Endothelial cell of umbilical vein (primary cell): ENCODE results near the gene HOXA11. TPM values are rescaled to one million over a fixed set of nuclear protein-coding genes. Genes with fewer than 3 reads are reported as not detected.

Experiments used
- BruUV-seq: library from RNA; stranded (reverse); fragments of 400-500 nt; replicated peaks from 2 replicates; lab custom pipeline; 2021; lab: Mats Ljungman, UMichigan
- CTCF ChIA-PET: fragments of 300-600, 350-600 bp; sonication (Branson Sonifier 250); formaldehyde crosslinking; loops from one replicate; lab custom pipeline; 2021; ENCODE audit warnings: antibody characterized with exemption, inconsistent platforms; lab: Charles Lee
- POLR2A ChIA-PET: fragments of 300-600, 350-600 bp; sonication (Branson Sonifier 250); formaldehyde crosslinking; loops from one replicate; lab custom pipeline; 2021; ENCODE audit warnings: antibody characterized with exemption, inconsistent platforms; lab: Charles Lee
- DNase-seq: peaks from one replicate; pipeline ENCODE4 v3.0.0-alpha.2; 2011; ENCODE audit warnings: low read depth, low spot score
- FAIRE-seq: peaks from 2 replicates; lab custom pipeline; 2011; peaks lifted over from hg19 to GRCh38; lab: Jason Lieb, UNC
- H2AFZ ChIP-seq: 2 replicates; pipeline ENCODE4 v1.6.0; 2012; ENCODE audit warnings: low read depth, low read length, control low read depth, inconsistent platforms
- H3K27ac ChIP-seq: 2 replicates; pipeline ENCODE4 v1.5.1; 2011; ENCODE audit warnings: low read depth, mild to moderate bottlenecking, control low read depth, low read length, moderate library complexity; ENCODE audit not compliant: insufficient read depth
- H3K27me3 ChIP-seq, 2 experiments: 2 replicates each; pipeline versions ENCODE4 v1.6.0 to v1.6.1; 2011; ENCODE audit warnings: low read length in 2 of 2, mixed read lengths in 1 of 2; ENCODE audit not compliant: control insufficient read depth in 2 of 2, insufficient read depth in 2 of 2
- H3K36me3 ChIP-seq, 2 experiments: 2 replicates in 1 of 2; 3 replicates in 1 of 2; pipeline ENCODE4 v1.5.1; 2011; ENCODE audit warnings: low read length in 2 of 2, mild to moderate bottlenecking in 1 of 2, moderate library complexity in 1 of 2; ENCODE audit not compliant: control insufficient read depth in 2 of 2, insufficient read depth in 2 of 2; ENCODE audit errors: extremely low read depth in 1 of 2
- H3K4me1 ChIP-seq: 3 replicates; pipeline ENCODE4 v1.5.1; 2011; ENCODE audit warnings: mild to moderate bottlenecking, low read length; ENCODE audit not compliant: control insufficient read depth, insufficient read depth; ENCODE audit errors: extremely low read depth
- H3K4me2 ChIP-seq: 2 replicates; pipeline ENCODE4 v1.6.1; 2011; ENCODE audit warnings: low read length, control low read depth, mixed read lengths; ENCODE audit not compliant: insufficient read depth
- H3K4me3 ChIP-seq, 3 experiments: fragments of 200-600 bp in 1 of 3; sonication (generic), shearing (Covaris generic) in 1 of 3; replicated peaks in 1 of 3; 2 replicates each; pipeline ENCODE4 v1.5.1; 2011 to 2016; ENCODE audit warnings: control low read depth in 3 of 3, low read length in 3 of 3, mild to moderate bottlenecking in 2 of 3, inconsistent platforms in 1 of 3, low read depth in 1 of 3, moderate library complexity in 1 of 3; ENCODE audit not compliant: insufficient read depth in 1 of 3
- H3K79me2 ChIP-seq: 2 replicates; pipeline ENCODE4 v1.6.0; 2012; ENCODE audit warnings: low read length, inconsistent platforms; ENCODE audit not compliant: control insufficient read depth, insufficient read depth
- H3K9ac ChIP-seq: replicated peaks from 2 replicates; pipeline ENCODE3; 2011; ENCODE audit warnings: low read length, control low read depth; ENCODE audit not compliant: insufficient read depth; ENCODE audit errors: extremely low read depth
- H3K9me1 ChIP-seq: replicated peaks from 3 replicates; pipeline ENCODE4 v1.6.0; 2011; ENCODE audit warnings: mild to moderate bottlenecking, low read length; ENCODE audit not compliant: control insufficient read depth, insufficient read depth; ENCODE audit errors: extremely low read depth
- H3K9me3 ChIP-seq: replicated peaks from 2 replicates; pipeline ENCODE4 v1.5.1; 2012; ENCODE audit warnings: low read length, inconsistent platforms; ENCODE audit not compliant: control insufficient read depth, insufficient read depth
- H4K20me1 ChIP-seq: replicated peaks from 2 replicates; pipeline ENCODE3; 2011; ENCODE audit warnings: mild to moderate bottlenecking, low read length; ENCODE audit not compliant: control insufficient read depth, insufficient read depth; ENCODE audit errors: extremely low read depth
- EZH2 ChIP-seq: IDR thresholded peaks from 2 replicates; pipeline ENCODE4 v1.6.1; 2012; ENCODE audit warnings: borderline replicate concordance, low read depth, mild to moderate bottlenecking, moderate library complexity, low read length, inconsistent platforms; ENCODE audit not compliant: severe bottlenecking
- FOS ChIP-seq: IDR thresholded peaks from 2 replicates; pipeline ENCODE4 v1.6.1; 2011; ENCODE audit warnings: mild to moderate bottlenecking, low read length, moderate library complexity, borderline replicate concordance; ENCODE audit not compliant: insufficient read depth
- GATA2 ChIP-seq: IDR thresholded peaks from 2 replicates; pipeline ENCODE4 v1.7.0; 2011; ENCODE audit warnings: low read depth, mild to moderate bottlenecking, moderate library complexity, mixed read lengths, low read length; ENCODE audit not compliant: insufficient read length, insufficient read depth
- JUN ChIP-seq: IDR thresholded peaks from 2 replicates; pipeline ENCODE4 v1.6.1; 2011; ENCODE audit warnings: borderline replicate concordance, low read depth; ENCODE audit not compliant: insufficient read length, insufficient read depth
- MYC ChIP-seq: IDR thresholded peaks from one replicate; pipeline ENCODE4 v1.6.1; 2011; ENCODE audit warnings: mild to moderate bottlenecking, low read depth, low read length
- POLR2A ChIP-seq: IDR thresholded peaks from 2 replicates; pipeline ENCODE4 v1.6.1; 2012; ENCODE audit warnings: low read depth, mild to moderate bottlenecking, control low read depth, low read length
- POLR2AphosphoS5 ChIP-seq: IDR thresholded peaks from 2 replicates; pipeline ENCODE4 v1.6.1; 2012; ENCODE audit warnings: low read depth, mild to moderate bottlenecking, control low read depth, low read length, moderate library complexity; ENCODE audit not compliant: insufficient read depth
- dilution Hi-C: fragments of 300-500 bp; cut with MboI; formaldehyde crosslinking; loops from one replicate; pipeline ENCODE4 v1.15.0; 2019; ENCODE audit warnings: low sequenced_read_pairs; ENCODE audit not compliant: extremely low pct_ligation_motif_present
- intact Hi-C: fragments of 100-400 bp; cut with micrococcal nuclease; formaldehyde crosslinking; loops from one replicate; pipeline ENCODE4 v1.10.0; 2022
- polyA plus RNA-seq, 4 experiments: library from polyadenylated mRNA; depleted of rRNA in 3 of 4; stranded (reverse) in 3 of 4; unstranded in 1 of 4; fragments of >200 nt; gene quantifications; 2 replicates each; pipeline versions ENCODE4 v1.2.1 to v1.2.3, GENCODE V29; 2011 to 2012; ENCODE audit warnings: missing spikeins in 1 of 4
- total RNA-seq: library from RNA; stranded (reverse); gene quantifications from 2 replicates; pipeline ENCODE4 v1.2.3, GENCODE V29; 2021
- TF ChIP-seq, protein P1 (sequence below), 2 donors: IDR thresholded peaks; 1 replicate in 1 of 2; 2 replicates in 1 of 2; pipeline ENCODE4 v1.5.1; 2011; ENCODE audit warnings: low read length in 2 of 2, mild to moderate bottlenecking in 2 of 2, moderate library complexity in 2 of 2, control low read depth in 1 of 2, inconsistent platforms in 1 of 2, low read depth in 1 of 2; ENCODE audit not compliant: insufficient read depth in 1 of 2; ENCODE audit errors: extremely low read depth in 1 of 2
- TF ChIP-seq, protein P2 (sequence below): IDR thresholded peaks from 2 replicates; pipeline ENCODE4 v1.6.1; 2011; ENCODE audit not compliant: insufficient read depth, insufficient read length

HOXA11 gene
- total and polyA plus RNA-seq, 2 donors (not counting 3 experiments of a cell fraction or from before 2014, with no cell fraction given): 10.4 to 16.7 TPM

DNA sequence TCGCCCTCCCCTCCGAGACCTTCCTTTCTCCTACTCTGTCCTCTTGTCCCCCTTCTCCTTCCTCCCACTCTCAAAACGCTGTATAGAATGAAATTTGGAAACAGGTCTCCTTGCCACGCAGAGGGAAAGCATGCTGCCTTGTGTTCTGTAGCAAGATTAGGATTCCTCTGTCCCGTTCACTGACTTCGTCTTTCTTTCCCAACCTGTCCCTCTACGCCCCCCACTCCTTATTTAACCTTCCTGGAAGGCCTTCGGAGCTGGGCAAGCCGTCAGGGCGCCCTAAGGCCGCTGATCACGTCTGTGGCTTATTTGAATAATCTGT is 21.0 kb downstream of the HOXA11 start:
- no peak overlapping the region for H2AFZ ChIP-seq

More for the DNA sequence above, 21.0 kb downstream of the HOXA11 start:
- DNase-seq (no peak), FAIRE-seq (no peak)
- Histone ChIP-seq H3K9me3 (no peaks in the 10 kb centered on the region), H3K36me3 (peaks cover 3 to 7% of the 10 kb centered on the region in 2 experiments), H3K9ac (peak overlapping the region; percentile 85), H3K9me1 (no peaks in the 10 kb centered on the region), H3K4me3 (peak overlapping the region; percentile 63 to 98 (median 88)), H3K27me3 (no peaks in the 10 kb centered on the region), H4K20me1 (no peaks in the 10 kb centered on the region), H3K27ac (peak overlapping the region; percentile 91), H3K4me1 (peaks cover 44% of the 10 kb centered on the region), H3K4me2 (peak overlapping the region; percentile 91), H3K79me2 (peaks cover 85% of the 10 kb centered on the region)
- ChIA-PET CTCF (interaction anchor here (0.6 to 4.6 kb wide), 3 partner anchors 12 to 794 kb away, joined by 3 to 81 read pairs (median 3); partner anchors contain the start of gene HOXA10), POLR2A (no interaction called here)
- dilution Hi-C loops: loop anchor here (10.0 to 25.0 kb wide), 3 partner anchors 309 to 977 kb away; no protein-coding TSS in a partner anchor
- intact Hi-C loops: loop anchor here (2.0 to 5.0 kb wide), 5 partner anchors 13 to 1772 kb away; partner anchors contain the start of gene HOXA2
- no peak for TF ChIP-seq FOS
- TF ChIP-seq EZH2: no peak
- no peak for TF ChIP-seq POLR2A
- no peak for TF ChIP-seq POLR2AphosphoS5
- TF ChIP-seq GATA2: no peak
- TF ChIP-seq, protein P1, sequence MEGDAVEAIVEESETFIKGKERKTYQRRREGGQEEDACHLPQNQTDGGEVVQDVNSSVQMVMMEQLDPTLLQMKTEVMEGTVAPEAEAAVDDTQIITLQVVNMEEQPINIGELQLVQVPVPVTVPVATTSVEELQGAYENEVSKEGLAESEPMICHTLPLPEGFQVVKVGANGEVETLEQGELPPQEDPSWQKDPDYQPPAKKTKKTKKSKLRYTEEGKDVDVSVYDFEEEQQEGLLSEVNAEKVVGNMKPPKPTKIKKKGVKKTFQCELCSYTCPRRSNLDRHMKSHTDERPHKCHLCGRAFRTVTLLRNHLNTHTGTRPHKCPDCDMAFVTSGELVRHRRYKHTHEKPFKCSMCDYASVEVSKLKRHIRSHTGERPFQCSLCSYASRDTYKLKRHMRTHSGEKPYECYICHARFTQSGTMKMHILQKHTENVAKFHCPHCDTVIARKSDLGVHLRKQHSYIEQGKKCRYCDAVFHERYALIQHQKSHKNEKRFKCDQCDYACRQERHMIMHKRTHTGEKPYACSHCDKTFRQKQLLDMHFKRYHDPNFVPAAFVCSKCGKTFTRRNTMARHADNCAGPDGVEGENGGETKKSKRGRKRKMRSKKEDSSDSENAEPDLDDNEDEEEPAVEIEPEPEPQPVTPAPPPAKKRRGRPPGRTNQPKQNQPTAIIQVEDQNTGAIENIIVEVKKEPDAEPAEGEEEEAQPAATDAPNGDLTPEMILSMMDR (IDR thresholded peaks at IDR 0.05; ENCODE audit: extremely low read depth in 1 of 2, insufficient read depth in 1 of 2, low read depth in 1 of 2, low read length in 2 of 2): no peak
- TF ChIP-seq, protein P2, sequence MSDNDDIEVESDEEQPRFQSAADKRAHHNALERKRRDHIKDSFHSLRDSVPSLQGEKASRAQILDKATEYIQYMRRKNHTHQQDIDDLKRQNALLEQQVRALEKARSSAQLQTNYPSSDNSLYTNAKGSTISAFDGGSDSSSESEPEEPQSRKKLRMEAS: no peak
- no peak for TF ChIP-seq JUN
- TF ChIP-seq MYC: no peak
- BruUV-seq: no TSS peak
